ENCODE data around the gene SLC1A2. TPM values are rescaled to one million over a fixed set of nuclear protein-coding genes. Genes with fewer than 3 reads are reported as not detected.

Gene SLC1A2
- total and polyA plus RNA-seq, 2 donors (not counting 1 experiment from before 2014, with no cell fraction given) = 1.2 to 7.6 TPM

GRCh38 chr11:35330931-35331330 lies 88.4 kb downstream of the SLC1A2 start:
- no peak overlapping the region for H3K9ac ChIP-seq (ENCODE audit: insufficient read depth, low read length)
- no peaks in the 10 kb centered on the region for H3K27me3 ChIP-seq (ENCODE audit: control insufficient read depth, insufficient read depth, low read length)
- H3K36me3 ChIP-seq (ENCODE audit: control insufficient read depth, insufficient read depth, low read length) = no peaks in the 10 kb centered on the region
- H3K9me3 ChIP-seq (ENCODE audit: control insufficient read depth, insufficient read depth, low read depth, low read length) = no peaks in the 10 kb centered on the region
- H4K20me1 ChIP-seq (ENCODE audit: control insufficient read depth, extremely low read depth, insufficient read depth, low read length) = no peaks in the 10 kb centered on the region
- no peak for TF ChIP-seq CTCF (conservative IDR thresholded peaks at IDR 0.05 in 1 of 2, IDR thresholded peaks at IDR 0.05 in 1 of 2; ENCODE audit: low read depth in 1 of 2, low read length in 2 of 2)
- no peak for TF ChIP-seq EZH2 (IDR thresholded peaks at IDR 0.05; ENCODE audit: low read length, missing control alignments)
- no peak for DNase-seq (ENCODE audit: low read depth in 2 of 2)
- H3K4me1 ChIP-seq (ENCODE audit: control insufficient read depth, extremely low read depth, insufficient read depth, low read length) = no peaks in the 10 kb centered on the region
- no peak overlapping the region for H2AFZ ChIP-seq (ENCODE audit: low read length)
- no peaks in the 10 kb centered on the region for H3K79me2 ChIP-seq (ENCODE audit: control insufficient read depth, insufficient read depth, low read length)
- H3K4me3 ChIP-seq (replicated peaks in 1 of 4; ENCODE audit: control extremely low read depth in 1 of 4, insufficient read depth in 1 of 4, low read depth in 3 of 4, low read length in 4 of 4) = no peak overlapping the region
- no peak overlapping the region for H3K27ac ChIP-seq (ENCODE audit: insufficient read depth, low read length)
- no peak overlapping the region for H3K4me2 ChIP-seq (ENCODE audit: extremely low read depth, insufficient read depth, low read length)

- TF ChIP-seq EZH2 (IDR thresholded peaks at IDR 0.05; ENCODE audit: low read length, missing control alignments) (no peak), CTCF (conservative IDR thresholded peaks at IDR 0.05 in 1 of 2, IDR thresholded peaks at IDR 0.05 in 1 of 2; ENCODE audit: low read depth in 1 of 2, low read length in 2 of 2) (no peak)
- Histone ChIP-seq H3K36me3 (ENCODE audit: control insufficient read depth, insufficient read depth, low read length) (no peaks in the 10 kb centered on the region), H4K20me1 (ENCODE audit: control insufficient read depth, extremely low read depth, insufficient read depth, low read length) (no peaks in the 10 kb centered on the region), H3K4me1 (ENCODE audit: control insufficient read depth, extremely low read depth, insufficient read depth, low read length) (no peaks in the 10 kb centered on the region), H3K27ac (ENCODE audit: insufficient read depth, low read length) (no peak overlapping the region), H3K79me2 (ENCODE audit: control insufficient read depth, insufficient read depth, low read length) (no peaks in the 10 kb centered on the region), H3K4me3 (replicated peaks in 1 of 4; ENCODE audit: control extremely low read depth in 1 of 4, insufficient read depth in 1 of 4, low read depth in 3 of 4, low read length in 4 of 4) (no peak overlapping the region), H3K9me3 (ENCODE audit: control insufficient read depth, insufficient read depth, low read depth, low read length) (no peaks in the 10 kb centered on the region), H3K4me2 (ENCODE audit: extremely low read depth, insufficient read depth, low read length) (no peak overlapping the region), H3K9ac (ENCODE audit: insufficient read depth, low read length) (no peak overlapping the region), H3K27me3 (ENCODE audit: control insufficient read depth, insufficient read depth, low read length) (no peaks in the 10 kb centered on the region), H2AFZ (ENCODE audit: low read length) (no peak overlapping the region)
- DNase-seq (ENCODE audit: low read depth in 2 of 2) = no peak
Measured at GRCh38 chr11:35330156-35330889, 89.0 kb downstream of the SLC1A2 start.

DNA sequence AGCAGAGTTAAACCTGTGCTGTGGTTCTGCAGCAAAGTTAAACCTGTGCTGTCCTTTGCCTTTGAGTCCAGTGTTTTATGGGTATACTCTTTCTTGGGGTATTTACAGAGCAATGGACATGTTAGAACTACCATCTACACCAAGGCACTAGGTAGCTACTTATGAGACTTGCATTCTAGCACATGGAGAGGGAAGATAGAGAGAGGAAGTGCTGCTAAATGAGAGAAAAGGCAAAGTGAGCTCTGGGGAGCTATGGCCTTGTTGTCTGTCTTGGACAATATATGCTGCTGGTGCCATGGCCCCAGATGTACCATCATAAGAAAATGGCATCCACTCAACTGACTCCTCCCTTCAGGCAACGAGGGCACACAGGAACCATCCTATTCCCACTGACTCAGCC lies 91.5 kb downstream of the SLC1A2 start:
- Histone ChIP-seq H3K27ac (ENCODE audit: insufficient read depth, low read length) (no peak overlapping the region), H2AFZ (ENCODE audit: low read length) (no peak overlapping the region), H3K4me2 (ENCODE audit: extremely low read depth, insufficient read depth, low read length) (no peak overlapping the region), H3K4me1 (ENCODE audit: control insufficient read depth, extremely low read depth, insufficient read depth, low read length) (peaks cover 6% of the 10 kb centered on the region), H3K79me2 (ENCODE audit: control insufficient read depth, insufficient read depth, low read length) (no peaks in the 10 kb centered on the region), H3K4me3 (replicated peaks in 1 of 4; ENCODE audit: control extremely low read depth in 1 of 4, insufficient read depth in 1 of 4, low read depth in 3 of 4, low read length in 4 of 4) (no peak overlapping the region), H3K27me3 (ENCODE audit: control insufficient read depth, insufficient read depth, low read length) (no peaks in the 10 kb centered on the region), H3K9me3 (ENCODE audit: control insufficient read depth, insufficient read depth, low read depth, low read length) (no peaks in the 10 kb centered on the region), H3K36me3 (ENCODE audit: control insufficient read depth, insufficient read depth, low read length) (no peaks in the 10 kb centered on the region), H4K20me1 (ENCODE audit: control insufficient read depth, extremely low read depth, insufficient read depth, low read length) (no peaks in the 10 kb centered on the region), H3K9ac (ENCODE audit: insufficient read depth, low read length) (no peak overlapping the region)
- DNase-seq (ENCODE audit: low read depth in 2 of 2) = no peak
- TF ChIP-seq CTCF (conservative IDR thresholded peaks at IDR 0.05 in 1 of 2, IDR thresholded peaks at IDR 0.05 in 1 of 2; ENCODE audit: low read depth in 1 of 2, low read length in 2 of 2) = no peak
